ENCODE data around the gene SBF1.

- no peak for TF ChIP-seq CTCF (IDR thresholded peaks at IDR 0.05; ENCODE audit: low read depth, low read length)
- TF ChIP-seq EZH2phosphoT487 (IDR thresholded peaks at IDR 0.05; ENCODE audit: low read depth): no peak
These were observed 44.3 kb upstream of the SBF1 start for GRCh38 chr22:50519151-50519550.
